Measurements from ENCODE around the gene TMEM9. TPM values are rescaled to one million over a fixed set of nuclear protein-coding genes. Genes with fewer than 3 reads are reported as not detected.

The TMEM9 gene
- total RNA-seq, 2 donors from 2014 or later, result 131 to 164 TPM

- Histone ChIP-seq H3K27me3 (replicated peaks; ENCODE audit: insufficient read depth) (no peaks in the 10 kb centered on the region), H3K4me3 (no peak overlapping the region), H3K36me3 (no peaks in the 10 kb centered on the region), H3K4me1 (replicated peaks) (no peaks in the 10 kb centered on the region), H3K27ac (no peak overlapping the region), H3K9me3 (no peaks in the 10 kb centered on the region)
- no peak for DNase-seq (ENCODE audit: low spot score)
- TF ChIP-seq CTCF (IDR thresholded peaks at IDR 0.05) (no peak), POLR2A (IDR thresholded peaks at IDR 0.05) (no peak), POLR2AphosphoS5 (IDR thresholded peaks at IDR 0.05) (no peak)
- intact Hi-C loops (cut with DNase I), result no loop called here
- WGBS, result 74% methylated on average over 4 of the region's 4 CpGs
Measured at GRCh38 chr1:201131398-201131797, 22.9 kb downstream of the TMEM9 start.

DNA sequence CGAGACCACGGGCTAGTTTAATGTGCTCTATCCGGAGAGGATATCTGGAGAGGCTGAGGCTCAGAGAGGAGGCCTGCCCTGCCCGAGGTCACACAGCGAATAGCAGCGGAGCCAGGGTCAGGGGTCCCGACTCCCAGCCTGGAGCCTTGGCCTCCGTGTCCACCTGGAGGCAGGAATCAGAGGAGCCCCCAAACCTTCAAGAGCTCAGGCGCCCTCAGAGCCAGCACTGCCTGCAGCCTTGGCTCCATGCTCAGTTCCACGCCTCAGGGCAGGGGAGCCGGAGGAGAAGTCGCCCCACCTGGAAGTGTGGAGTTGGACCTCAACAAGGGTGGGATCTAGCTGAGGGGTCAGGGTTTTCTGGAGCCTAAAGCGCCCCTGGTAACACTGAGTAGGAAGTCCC lies 25.3 kb downstream of the TMEM9 start:
- Histone ChIP-seq H3K36me3 (no peaks in the 10 kb centered on the region), H3K9me3 (no peaks in the 10 kb centered on the region), H3K4me3 (no peak overlapping the region), H3K4me1 (replicated peaks) (no peaks in the 10 kb centered on the region), H3K27ac (no peak overlapping the region), H3K27me3 (replicated peaks; ENCODE audit: insufficient read depth) (no peaks in the 10 kb centered on the region)
- WGBS, result 97% methylated on average over 13 of the region's 13 CpGs
- intact Hi-C loops (cut with DNase I), result no loop called here
- no peak for DNase-seq (ENCODE audit: low spot score)
- TF ChIP-seq POLR2A (IDR thresholded peaks at IDR 0.05) (no peak), POLR2AphosphoS5 (IDR thresholded peaks at IDR 0.05) (no peak), CTCF (IDR thresholded peaks at IDR 0.05) (no peak)

GRCh38 chr1:201128476-201128875 lies 25.8 kb downstream of the TMEM9 start:
- Histone ChIP-seq H3K4me3 (no peak overlapping the region), H3K27ac (no peak overlapping the region), H3K9me3 (no peaks in the 10 kb centered on the region), H3K27me3 (replicated peaks; ENCODE audit: insufficient read depth) (no peaks in the 10 kb centered on the region), H3K4me1 (replicated peaks) (no peaks in the 10 kb centered on the region), H3K36me3 (no peaks in the 10 kb centered on the region)
- TF ChIP-seq POLR2A (IDR thresholded peaks at IDR 0.05) (no peak), CTCF (IDR thresholded peaks at IDR 0.05) (no peak), POLR2AphosphoS5 (IDR thresholded peaks at IDR 0.05) (no peak)
- 91% methylated on average over 9 of the region's 9 CpGs for WGBS
- intact Hi-C loops (cut with DNase I), result no loop called here
- no peak for DNase-seq (ENCODE audit: low spot score)

- Histone ChIP-seq H3K27ac (no peak overlapping the region), H3K4me1 (replicated peaks) (no peaks in the 10 kb centered on the region), H3K27me3 (replicated peaks; ENCODE audit: insufficient read depth) (no peaks in the 10 kb centered on the region), H3K4me3 (no peak overlapping the region), H3K36me3 (no peaks in the 10 kb centered on the region), H3K9me3 (no peaks in the 10 kb centered on the region)
- no peak for DNase-seq (ENCODE audit: low spot score)
- 92% methylated on average over 17 of the region's 17 CpGs for WGBS
- TF ChIP-seq POLR2A (IDR thresholded peaks at IDR 0.05) (no peak), POLR2AphosphoS5 (IDR thresholded peaks at IDR 0.05) (no peak), CTCF (IDR thresholded peaks at IDR 0.05) (no peak)
- intact Hi-C loops (cut with DNase I), result no loop called here
Measured at GRCh38 chr1:201127755-201128455, 26.4 kb downstream of the TMEM9 start.
